HepG2 (cell line): ENCODE data around the gene LIPE. TPM values are rescaled to one million over a fixed set of nuclear protein-coding genes. Genes with fewer than 3 reads are reported as not detected.

Experiments
- BCLAF1 ChIP-seq: fragments of 450-650 bp; IDR thresholded peaks from 2 replicates; pipeline ENCODE4 v1.6.1; 2017; ENCODE audit warnings: mild to moderate bottlenecking
- FOSL1 ChIP-seq: sonication (generic); formaldehyde crosslinking; IDR thresholded peaks from 2 replicates; pipeline ENCODE4 v1.9.0; 2021; ENCODE audit warnings: missing genetic modification reagents, borderline replicate concordance
- JUN ChIP-seq: sonication (generic); formaldehyde crosslinking; IDR thresholded peaks from 2 replicates; pipeline ENCODE4 v1.4.0; 2020; ENCODE audit warnings: mild to moderate bottlenecking, missing genetic modification reagents
- KDM6A ChIP-seq: IDR thresholded peaks from 2 replicates; pipeline ENCODE4 v1.6.1; 2016; ENCODE audit warnings: low read depth
- KLF13 ChIP-seq: sonication (generic); formaldehyde crosslinking; IDR thresholded peaks from 2 replicates; pipeline ENCODE4 v1.4.0; 2020; ENCODE audit warnings: mild to moderate bottlenecking, missing genetic modification reagents
- MEF2D ChIP-seq: sonication (generic); formaldehyde crosslinking; IDR thresholded peaks from 2 replicates; pipeline ENCODE4 v1.5.1; 2020; ENCODE audit warnings: mild to moderate bottlenecking, missing genetic modification reagents
- MTF1 ChIP-seq: sonication (generic); formaldehyde crosslinking; IDR thresholded peaks from 2 replicates; pipeline ENCODE4 v1.5.0; 2020; ENCODE audit warnings: missing genetic modification reagents
- MXD4 ChIP-seq: IDR thresholded peaks from 2 replicates; pipeline ENCODE4 v1.6.1; 2016; ENCODE audit warnings: mild to moderate bottlenecking, missing biosample characterization, missing genetic modification reagents
- NFKBIZ ChIP-seq: IDR thresholded peaks from 2 replicates; pipeline ENCODE4 v1.6.1; 2018; ENCODE audit warnings: missing genetic modification reagents, missing compliant biosample characterization
- POLR2G ChIP-seq: fragments of 200-400 bp; formaldehyde crosslinking; IDR thresholded peaks from 2 replicates; pipeline ENCODE4 v1.6.1; 2018; ENCODE audit warnings: mild to moderate bottlenecking, low read depth, low read length, moderate library complexity
- SMYD3 ChIP-seq: sonication (generic); formaldehyde crosslinking; IDR thresholded peaks from 2 replicates; pipeline ENCODE4 v1.8.1; 2023; ENCODE audit warnings: mild to moderate bottlenecking, missing genetic modification reagents
- SOX13 ChIP-seq, 3 experiments: fragments of 450-650 bp in 1 of 3; sonication (generic) in 1 of 3; formaldehyde crosslinking in 1 of 3; IDR thresholded peaks in 2 of 3; conservative IDR thresholded peaks in 1 of 3; 2 replicates each; pipeline versions ENCODE4 v1.5.0 to v1.6.1; 2016 to 2020; ENCODE audit warnings: antibody characterized with exemption in 1 of 3, mild to moderate bottlenecking in 1 of 3, missing compliant biosample characterization in 1 of 3, missing genetic modification reagents in 1 of 3, moderate library complexity in 1 of 3
- SOX6 ChIP-seq, 2 experiments: fragments of 450-650 bp in 1 of 2; sonication (generic) in 1 of 2; formaldehyde crosslinking in 1 of 2; IDR thresholded peaks; 2 replicates each; pipeline versions ENCODE4 v1.4.0 to v1.6.1; 2017 to 2020; ENCODE audit warnings: antibody characterized with exemption in 1 of 2, mild to moderate bottlenecking in 1 of 2, missing genetic modification reagents in 1 of 2
- ZBTB14 ChIP-seq: sonication (generic); formaldehyde crosslinking; IDR thresholded peaks from 2 replicates; pipeline ENCODE4 v1.4.0; 2020; ENCODE audit warnings: missing genetic modification reagents
- ZFP1 ChIP-seq: IDR thresholded peaks from 2 replicates; pipeline ENCODE4 v1.6.1; 2016
- ZGPAT ChIP-seq: IDR thresholded peaks from 2 replicates; pipeline ENCODE4 v1.6.1; 2016; ENCODE audit warnings: mild to moderate bottlenecking
- ZKSCAN8 ChIP-seq: IDR thresholded peaks from 2 replicates; pipeline ENCODE4 v1.6.1; 2016; ENCODE audit warnings: borderline replicate concordance, missing genetic modification reagents, missing compliant biosample characterization
- ZNF121 ChIP-seq: sonication (generic); formaldehyde crosslinking; IDR thresholded peaks from 2 replicates; pipeline ENCODE4 v1.5.0; 2020; ENCODE audit warnings: mild to moderate bottlenecking, missing genetic modification reagents
- ZNF138 ChIP-seq: sonication (generic); formaldehyde crosslinking; IDR thresholded peaks from 2 replicates; pipeline ENCODE4 v1.5.0; 2020; ENCODE audit warnings: mild to moderate bottlenecking, low read depth, missing genetic modification reagents
- ZNF224 ChIP-seq: sonication (generic); formaldehyde crosslinking; IDR thresholded peaks from 2 replicates; pipeline ENCODE4 v1.5.0; 2020; ENCODE audit warnings: mild to moderate bottlenecking, missing genetic modification reagents
- ZNF3 ChIP-seq: IDR thresholded peaks from 2 replicates; pipeline ENCODE4 v1.7.0; 2017; ENCODE audit warnings: inconsistent platforms
- ZNF343 ChIP-seq: sonication (generic); formaldehyde crosslinking; IDR thresholded peaks from 2 replicates; pipeline ENCODE4 v1.4.0; 2020; ENCODE audit warnings: mild to moderate bottlenecking, missing genetic modification reagents
- ZNF550 ChIP-seq: sonication (generic); formaldehyde crosslinking; IDR thresholded peaks from 2 replicates; pipeline ENCODE4 v1.4.0; 2020; ENCODE audit warnings: mild to moderate bottlenecking, missing genetic modification reagents, borderline replicate concordance
- ZNF691 ChIP-seq: sonication (generic); formaldehyde crosslinking; IDR thresholded peaks from 2 replicates; pipeline ENCODE4 v1.4.0; 2020; ENCODE audit warnings: missing genetic modification reagents, low read depth, mild to moderate bottlenecking, borderline replicate concordance
- polyA plus RNA-seq, 8 experiments: library from polyadenylated mRNA; depleted of rRNA in 3 of 8; stranded (reverse) in 7 of 8; unstranded in 1 of 8; fragments of >200 nt; fragmentation: Illumina TruSeq in 4 of 8; extraction: Trizol in 4 of 8; gene quantifications; 2 replicates each; pipeline versions ENCODE4 v1.2.1 to v1.2.3, GENCODE V29; 2011 to 2016; ENCODE audit warnings: low read depth in 4 of 8, missing spikeins in 1 of 8, mixed read lengths in 1 of 8; ENCODE audit not compliant: insufficient read depth in 1 of 8
- total RNA-seq, 5 experiments: library from RNA; depleted of rRNA; stranded (reverse); fragments of >200 nt; fragmentation: Illumina TruSeq; extraction: Trizol; gene quantifications; 2 replicates each; pipeline ENCODE4 v1.2.3, GENCODE V29; 2016; ENCODE audit warnings: low read depth in 1 of 5

The LIPE gene
- total and polyA plus RNA-seq, 2 of the 13 experiments (the other 11 are each of a cell fraction or from before 2014, with no cell fraction given): not detected

GRCh38 chr19:42443944-42444398, 16.8 kb upstream of the LIPE start (continued):
- 0 out of 2 replicates have a peak, but pooled peaks have one; percentile 25 for TF ChIP-seq JUN (CRISPR knock-in tag)
- TF ChIP-seq ZNF138 (CRISPR knock-in tag): no peak
- TF ChIP-seq ZNF3: no peak
- no peak for TF ChIP-seq ZNF691 (CRISPR knock-in tag)
- TF ChIP-seq KLF13 (CRISPR knock-in tag): no peak
- TF ChIP-seq MEF2D (CRISPR knock-in tag): peak; percentile 39; the same call in 1 of the 2 replicates
- no peak for TF ChIP-seq MXD4 (CRISPR knock-in tag)
- no peak for TF ChIP-seq SOX6 (IDR thresholded peaks at IDR 0.05)
- TF ChIP-seq SOX6 (CRISPR knock-in tag; IDR thresholded peaks at IDR 0.05): peak; percentile 77
- no peak for TF ChIP-seq ZNF550 (CRISPR knock-in tag)
- 0 out of 2 replicates have a peak, but pooled peaks have one; percentile 19 for TF ChIP-seq SOX13 (IDR thresholded peaks at IDR 0.05)
- TF ChIP-seq SOX13 (CRISPR knock-in tag; conservative IDR thresholded peaks at IDR 0.05 in 1 of 2, IDR thresholded peaks at IDR 0.05 in 1 of 2): peak in 1 of 2 experiments; percentile 82; a peak in 2 of 4 replicates
- TF ChIP-seq ZNF121 (CRISPR knock-in tag): no peak
- TF ChIP-seq ZNF224 (CRISPR knock-in tag): no peak
- TF ChIP-seq ZBTB14 (CRISPR knock-in tag): no peak
- TF ChIP-seq KDM6A (CRISPR knock-in tag): peak; percentile 93
- TF ChIP-seq FOSL1: no peak
- TF ChIP-seq SMYD3 (CRISPR knock-in tag): no peak
- 0 out of 2 replicates have a peak, but pooled peaks have one; percentile 37 for TF ChIP-seq ZFP1 (CRISPR knock-in tag)
- TF ChIP-seq BCLAF1: no peak
- no peak for TF ChIP-seq MTF1 (CRISPR knock-in tag)
- TF ChIP-seq ZNF343 (CRISPR knock-in tag): 0 out of 2 replicates have a peak, but pooled peaks have one; percentile 40
- peak; percentile 60; the same call in 1 of the 2 replicates for TF ChIP-seq ZKSCAN8 (CRISPR knock-in tag)
- TF ChIP-seq NFKBIZ (CRISPR knock-in tag): no peak
- peak; percentile 60; the same call in 1 of the 2 replicates for TF ChIP-seq ZGPAT (CRISPR knock-in tag)
- TF ChIP-seq POLR2G: 0 out of 2 replicates have a peak, but pooled peaks have one; percentile 54
